HepG2 (cell line): ENCODE measurements around the gene DRAP1. TPM values are rescaled to one million over a fixed set of nuclear protein-coding genes. Genes with fewer than 3 reads are reported as not detected.

Experiments used
- GATAD1 ChIP-seq: IDR thresholded peaks from 2 replicates; pipeline ENCODE4 v1.6.1; 2016; ENCODE audit warnings: missing genetic modification reagents, missing compliant biosample characterization
- GMEB1 ChIP-seq: sonication (generic); formaldehyde crosslinking; IDR thresholded peaks from 2 replicates; pipeline ENCODE4 v1.5.1; 2020; ENCODE audit warnings: missing genetic modification reagents, mild to moderate bottlenecking, borderline replicate concordance
- GPN1 ChIP-seq: sonication (generic); formaldehyde crosslinking; IDR thresholded peaks from 2 replicates; pipeline ENCODE4 v1.5.1; 2020; ENCODE audit warnings: missing genetic modification reagents, borderline replicate concordance
- HNF4A ChIP-seq: sonication (generic); formaldehyde crosslinking; IDR thresholded peaks from 2 replicates; pipeline ENCODE4 v1.4.0; 2020; ENCODE audit warnings: missing genetic modification reagents
- PAXIP1 ChIP-seq: sonication (generic); formaldehyde crosslinking; conservative IDR thresholded peaks from 2 replicates; pipeline ENCODE4 v1.4.0; 2020; ENCODE audit warnings: mild to moderate bottlenecking, missing genetic modification reagents, moderate library complexity
- PRDM10 ChIP-seq: sonication (generic); formaldehyde crosslinking; IDR thresholded peaks from 2 replicates; pipeline ENCODE4 v1.4.0; 2020; ENCODE audit warnings: low read depth, missing genetic modification reagents
- SMYD3 ChIP-seq: sonication (generic); formaldehyde crosslinking; IDR thresholded peaks from 2 replicates; pipeline ENCODE4 v1.8.1; 2023; ENCODE audit warnings: mild to moderate bottlenecking, missing genetic modification reagents
- STAG1 ChIP-seq: sonication (generic); formaldehyde crosslinking; IDR thresholded peaks from 2 replicates; pipeline ENCODE4 v1.4.0; 2020; ENCODE audit warnings: missing genetic modification reagents
- ZBTB38 ChIP-seq: sonication (generic); formaldehyde crosslinking; IDR thresholded peaks from 2 replicates; pipeline ENCODE4 v1.5.1; 2020; ENCODE audit warnings: mild to moderate bottlenecking, missing genetic modification reagents
- ZNF557 ChIP-seq: sonication (generic); formaldehyde crosslinking; IDR thresholded peaks from 2 replicates; pipeline ENCODE4 v1.4.0; 2020; ENCODE audit warnings: missing genetic modification reagents
- ZNF761 ChIP-seq: sonication (generic); formaldehyde crosslinking; conservative IDR thresholded peaks from 2 replicates; pipeline ENCODE4 v1.4.0; 2020; ENCODE audit warnings: mild to moderate bottlenecking, missing genetic modification reagents
- polyA plus RNA-seq, 8 experiments: library from polyadenylated mRNA; depleted of rRNA in 3 of 8; stranded (reverse) in 7 of 8; unstranded in 1 of 8; fragments of >200 nt; fragmentation: Illumina TruSeq in 4 of 8; extraction: Trizol in 4 of 8; gene quantifications; 2 replicates each; pipeline versions ENCODE4 v1.2.1 to v1.2.3, GENCODE V29; 2011 to 2016; ENCODE audit warnings: low read depth in 4 of 8, missing spikeins in 1 of 8, mixed read lengths in 1 of 8; ENCODE audit not compliant: insufficient read depth in 1 of 8
- total RNA-seq, 5 experiments: library from RNA; depleted of rRNA; stranded (reverse); fragments of >200 nt; fragmentation: Illumina TruSeq; extraction: Trizol; gene quantifications; 2 replicates each; pipeline ENCODE4 v1.2.3, GENCODE V29; 2016; ENCODE audit warnings: low read depth in 1 of 5

Gene DRAP1
- total and polyA plus RNA-seq, 2 of the 13 experiments (the other 11 are each of a cell fraction or from before 2014, with no cell fraction given): 46.8 to 52.3 TPM

- TF ChIP-seq ZNF557 (CRISPR knock-in tag) (no peak; the same call in 1 of the 2 replicates), HNF4A (CRISPR knock-in tag) (no peak), STAG1 (CRISPR knock-in tag) (no peak), GPN1 (CRISPR knock-in tag) (no peak), PRDM10 (CRISPR knock-in tag) (0 out of 2 replicates have a peak, but pooled peaks have one; percentile 57), ZNF761 (CRISPR knock-in tag) (no peak), SMYD3 (CRISPR knock-in tag) (no peak), ZBTB38 (CRISPR knock-in tag) (peak; percentile 29; the same call in 1 of the 2 replicates), GMEB1 (peak; percentile 53), PAXIP1 (peak; percentile 50; the same call in 1 of the 2 replicates), GATAD1 (CRISPR knock-in tag) (no peak; the same call in none of the 2 replicates)
These were observed 45.7 kb upstream of the DRAP1 start (continued) for GRCh38 chr11:65873318-65874156.
